HL-60 (cell line): ENCODE results near the gene WDCP.

Experiments
- DNase-seq, 2 experiments: peaks; one replicate each; pipeline ENCODE4 v3.0.0-alpha.2; 2010 to 2020; ENCODE audit warnings: low read depth in 1 of 2, low spot score in 1 of 2
- H3K27ac ChIP-seq: fragments of 250-450 bp; sonication (Bioruptor Pico); replicated peaks from 2 replicates; pipeline ENCODE4 v1.5.1; 2020; ENCODE audit warnings: mild to moderate bottlenecking, moderate library complexity
- H3K27me3 ChIP-seq: fragments of 250-450 bp; sonication (Bioruptor Pico); 2 replicates; pipeline ENCODE4 v1.5.1; 2021; ENCODE audit warnings: mild to moderate bottlenecking, moderate library complexity; ENCODE audit not compliant: insufficient read depth, poor library complexity, severe bottlenecking
- H3K4me3 ChIP-seq: replicated peaks from 2 replicates; pipeline ENCODE4 v1.5.1; 2011; ENCODE audit warnings: mild to moderate bottlenecking, control low read depth, low read length; ENCODE audit not compliant: insufficient read depth
- POLR2AphosphoS5 ChIP-seq: IDR thresholded peaks from 2 replicates; pipeline ENCODE4 v1.6.1; 2012; ENCODE audit warnings: low read depth
- TF ChIP-seq, protein P1 (sequence below): IDR thresholded peaks from one replicate; pipeline ENCODE4 v1.5.1; 2011; ENCODE audit warnings: low read length, control low read depth, inconsistent platforms; ENCODE audit not compliant: insufficient read depth
- TF ChIP-seq, protein P2 (sequence below): IDR thresholded peaks from 2 replicates; pipeline ENCODE4 v1.6.1; 2012; ENCODE audit warnings: low read depth; ENCODE audit not compliant: insufficient replicate concordance

The WDCP gene

DNA sequence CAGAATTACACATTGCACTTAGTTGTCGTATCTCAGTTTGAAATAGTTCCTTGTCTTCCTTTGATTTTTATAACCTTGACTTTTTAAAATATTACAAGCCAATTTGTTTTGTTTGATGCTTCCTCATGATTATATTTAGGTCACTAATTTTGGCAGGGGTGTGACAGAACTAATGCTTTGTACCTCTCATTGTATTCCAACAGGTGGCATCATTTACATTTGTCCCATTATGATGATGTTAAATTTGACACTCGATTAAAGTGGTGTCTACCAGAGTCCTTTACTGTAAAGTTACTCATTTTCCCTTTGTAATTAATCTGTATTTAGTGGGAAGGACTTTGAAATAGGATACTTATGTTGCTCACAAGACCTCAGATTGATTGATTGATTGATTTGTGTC lies 58.8 kb downstream of the WDCP start:
- TF ChIP-seq, protein P1, sequence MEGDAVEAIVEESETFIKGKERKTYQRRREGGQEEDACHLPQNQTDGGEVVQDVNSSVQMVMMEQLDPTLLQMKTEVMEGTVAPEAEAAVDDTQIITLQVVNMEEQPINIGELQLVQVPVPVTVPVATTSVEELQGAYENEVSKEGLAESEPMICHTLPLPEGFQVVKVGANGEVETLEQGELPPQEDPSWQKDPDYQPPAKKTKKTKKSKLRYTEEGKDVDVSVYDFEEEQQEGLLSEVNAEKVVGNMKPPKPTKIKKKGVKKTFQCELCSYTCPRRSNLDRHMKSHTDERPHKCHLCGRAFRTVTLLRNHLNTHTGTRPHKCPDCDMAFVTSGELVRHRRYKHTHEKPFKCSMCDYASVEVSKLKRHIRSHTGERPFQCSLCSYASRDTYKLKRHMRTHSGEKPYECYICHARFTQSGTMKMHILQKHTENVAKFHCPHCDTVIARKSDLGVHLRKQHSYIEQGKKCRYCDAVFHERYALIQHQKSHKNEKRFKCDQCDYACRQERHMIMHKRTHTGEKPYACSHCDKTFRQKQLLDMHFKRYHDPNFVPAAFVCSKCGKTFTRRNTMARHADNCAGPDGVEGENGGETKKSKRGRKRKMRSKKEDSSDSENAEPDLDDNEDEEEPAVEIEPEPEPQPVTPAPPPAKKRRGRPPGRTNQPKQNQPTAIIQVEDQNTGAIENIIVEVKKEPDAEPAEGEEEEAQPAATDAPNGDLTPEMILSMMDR = peak; percentile 7
- TF ChIP-seq, protein P2, sequence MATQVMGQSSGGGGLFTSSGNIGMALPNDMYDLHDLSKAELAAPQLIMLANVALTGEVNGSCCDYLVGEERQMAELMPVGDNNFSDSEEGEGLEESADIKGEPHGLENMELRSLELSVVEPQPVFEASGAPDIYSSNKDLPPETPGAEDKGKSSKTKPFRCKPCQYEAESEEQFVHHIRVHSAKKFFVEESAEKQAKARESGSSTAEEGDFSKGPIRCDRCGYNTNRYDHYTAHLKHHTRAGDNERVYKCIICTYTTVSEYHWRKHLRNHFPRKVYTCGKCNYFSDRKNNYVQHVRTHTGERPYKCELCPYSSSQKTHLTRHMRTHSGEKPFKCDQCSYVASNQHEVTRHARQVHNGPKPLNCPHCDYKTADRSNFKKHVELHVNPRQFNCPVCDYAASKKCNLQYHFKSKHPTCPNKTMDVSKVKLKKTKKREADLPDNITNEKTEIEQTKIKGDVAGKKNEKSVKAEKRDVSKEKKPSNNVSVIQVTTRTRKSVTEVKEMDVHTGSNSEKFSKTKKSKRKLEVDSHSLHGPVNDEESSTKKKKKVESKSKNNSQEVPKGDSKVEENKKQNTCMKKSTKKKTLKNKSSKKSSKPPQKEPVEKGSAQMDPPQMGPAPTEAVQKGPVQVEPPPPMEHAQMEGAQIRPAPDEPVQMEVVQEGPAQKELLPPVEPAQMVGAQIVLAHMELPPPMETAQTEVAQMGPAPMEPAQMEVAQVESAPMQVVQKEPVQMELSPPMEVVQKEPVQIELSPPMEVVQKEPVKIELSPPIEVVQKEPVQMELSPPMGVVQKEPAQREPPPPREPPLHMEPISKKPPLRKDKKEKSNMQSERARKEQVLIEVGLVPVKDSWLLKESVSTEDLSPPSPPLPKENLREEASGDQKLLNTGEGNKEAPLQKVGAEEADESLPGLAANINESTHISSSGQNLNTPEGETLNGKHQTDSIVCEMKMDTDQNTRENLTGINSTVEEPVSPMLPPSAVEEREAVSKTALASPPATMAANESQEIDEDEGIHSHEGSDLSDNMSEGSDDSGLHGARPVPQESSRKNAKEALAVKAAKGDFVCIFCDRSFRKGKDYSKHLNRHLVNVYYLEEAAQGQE = no peak
- no peak for TF ChIP-seq POLR2AphosphoS5
- DNase-seq = no peak
- Histone ChIP-seq H3K27ac (no peak overlapping the region), H3K27me3 (no peaks in the 10 kb centered on the region), H3K4me3 (no peak overlapping the region)
